NCI-H345 treated with DMSO at 0.1 percent for 48 hours (cell line): ENCODE data around the gene TUBB3.
"Not testable (repeated sequence)": the region's sequence is repeated elsewhere in the genome, so short reads cannot be mapped to it uniquely, and the experiment has no call there.

Experiments
- DNase-seq: peaks from one replicate; lab custom pipeline; 2025; ENCODE audit not compliant: unreplicated experiment; lab: John Stamatoyannopoulos, UW

The TUBB3 gene

DNA sequence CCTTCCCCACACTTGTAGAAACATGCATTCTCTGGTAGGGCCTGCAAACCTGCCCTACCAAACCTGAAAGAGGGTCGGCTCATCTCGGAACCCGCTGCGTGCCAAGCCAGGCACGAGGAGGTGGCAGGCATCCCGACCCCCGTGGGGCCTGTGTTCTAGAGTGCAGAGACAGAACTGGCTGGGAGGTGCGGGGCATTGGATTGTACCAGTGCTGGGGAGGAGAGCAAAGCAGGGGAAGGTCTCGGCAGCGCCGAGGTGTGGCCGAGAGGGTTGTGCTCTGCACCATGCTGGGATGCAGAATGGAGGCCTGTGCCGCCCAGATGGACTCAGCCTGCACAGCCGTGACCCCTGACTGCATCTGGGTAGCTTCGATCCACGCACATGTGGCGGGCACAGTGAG is 22.3 kb upstream of the TUBB3 start:
- DNase-seq = no peak

DNA sequence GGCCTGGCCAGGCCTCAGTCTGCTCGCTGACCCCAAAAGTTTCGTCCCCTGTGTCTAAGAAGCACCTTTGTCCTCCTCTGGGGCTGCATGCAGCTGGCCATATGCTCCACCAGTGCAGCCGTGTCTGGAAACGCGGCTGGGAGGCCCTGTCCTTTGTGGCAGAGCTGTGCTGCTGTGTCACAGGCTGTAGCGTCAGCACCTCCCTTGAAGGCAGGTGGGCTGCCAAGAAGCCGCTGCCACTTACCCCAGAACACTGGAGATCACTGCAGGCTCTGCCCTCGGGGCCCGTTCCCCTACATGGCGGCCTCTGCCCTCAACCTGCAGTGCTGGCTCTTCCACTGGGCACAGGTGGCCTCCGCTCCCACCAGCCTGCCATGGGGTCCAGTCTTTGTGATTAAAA is 20.2 kb upstream of the TUBB3 start:
- DNase-seq = no peak

DNA sequence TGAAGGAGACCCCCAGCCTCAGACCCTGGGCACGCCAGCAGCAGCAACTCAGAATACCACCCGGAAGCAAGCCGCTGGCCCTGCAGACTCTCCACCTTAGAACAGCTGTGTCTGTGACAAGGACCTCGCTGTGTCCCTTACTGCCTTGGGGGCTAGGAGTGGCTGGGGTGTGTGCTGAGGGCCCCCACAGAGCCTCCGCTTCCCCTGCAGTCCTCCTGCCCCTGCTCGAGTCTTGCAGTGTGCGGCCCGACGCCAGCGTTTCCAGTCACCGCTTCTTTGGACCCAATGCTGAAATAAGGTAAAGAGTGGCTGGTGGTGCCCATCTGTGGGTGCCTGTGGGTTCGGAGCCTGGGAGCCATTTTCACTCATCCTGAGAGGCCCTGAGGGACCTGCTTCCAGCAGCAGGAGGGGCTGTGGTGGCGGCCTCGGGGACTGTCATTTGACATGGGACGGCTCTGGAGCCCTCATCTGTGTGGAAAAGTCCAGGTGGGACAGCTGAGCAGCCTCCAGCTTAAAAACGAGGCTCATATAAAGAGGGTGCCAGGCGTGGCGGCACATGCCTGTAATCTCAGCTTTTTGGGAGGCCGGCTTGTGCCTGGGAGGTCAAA is 19.1 kb upstream of the TUBB3 start:
- DNase-seq = no peak

DNA sequence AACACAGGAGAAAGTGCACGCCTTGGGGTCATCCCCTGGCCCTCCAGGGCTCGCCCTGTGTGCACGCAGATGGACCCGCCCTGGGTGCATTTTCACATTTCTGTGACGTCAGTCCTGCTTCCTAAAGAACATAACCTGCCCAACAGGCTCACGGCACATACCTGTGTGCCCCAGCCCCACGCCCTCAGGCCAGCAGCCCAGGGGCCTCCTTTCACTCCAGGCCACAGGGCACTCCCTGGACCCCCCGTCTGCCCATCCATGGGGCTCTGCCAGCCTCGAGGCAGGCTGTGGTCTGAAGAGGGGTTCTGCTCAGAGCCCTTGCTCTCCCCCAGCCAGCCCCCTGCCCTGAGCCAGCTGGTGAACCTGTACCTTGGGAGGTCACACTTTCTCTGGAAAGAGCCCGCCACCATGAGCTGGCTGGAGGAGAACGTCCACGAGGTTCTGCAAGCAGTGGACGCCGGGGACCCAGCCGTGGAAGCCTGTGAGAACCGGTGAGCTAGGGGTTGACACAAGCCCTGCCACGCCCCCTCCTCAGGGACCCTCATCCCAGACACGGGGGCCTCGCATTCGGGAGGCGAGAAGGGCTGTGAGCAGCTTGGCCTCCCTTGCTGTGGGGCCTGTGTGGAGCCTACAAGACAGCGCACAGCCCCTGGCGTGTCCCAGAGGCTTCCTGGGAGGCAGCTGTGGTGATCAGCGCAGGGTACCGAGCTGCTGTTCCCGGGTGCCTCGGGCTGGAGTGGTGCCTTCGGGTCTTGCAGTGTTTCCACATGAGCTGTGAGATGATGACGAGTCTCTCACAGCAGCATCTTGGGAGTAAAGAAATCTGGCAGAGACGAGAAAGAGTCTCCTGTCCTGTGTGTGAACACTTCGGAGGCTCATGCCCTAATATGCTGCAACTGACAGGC is 18.3 kb upstream of the TUBB3 start:
- DNase-seq = no peak

DNA sequence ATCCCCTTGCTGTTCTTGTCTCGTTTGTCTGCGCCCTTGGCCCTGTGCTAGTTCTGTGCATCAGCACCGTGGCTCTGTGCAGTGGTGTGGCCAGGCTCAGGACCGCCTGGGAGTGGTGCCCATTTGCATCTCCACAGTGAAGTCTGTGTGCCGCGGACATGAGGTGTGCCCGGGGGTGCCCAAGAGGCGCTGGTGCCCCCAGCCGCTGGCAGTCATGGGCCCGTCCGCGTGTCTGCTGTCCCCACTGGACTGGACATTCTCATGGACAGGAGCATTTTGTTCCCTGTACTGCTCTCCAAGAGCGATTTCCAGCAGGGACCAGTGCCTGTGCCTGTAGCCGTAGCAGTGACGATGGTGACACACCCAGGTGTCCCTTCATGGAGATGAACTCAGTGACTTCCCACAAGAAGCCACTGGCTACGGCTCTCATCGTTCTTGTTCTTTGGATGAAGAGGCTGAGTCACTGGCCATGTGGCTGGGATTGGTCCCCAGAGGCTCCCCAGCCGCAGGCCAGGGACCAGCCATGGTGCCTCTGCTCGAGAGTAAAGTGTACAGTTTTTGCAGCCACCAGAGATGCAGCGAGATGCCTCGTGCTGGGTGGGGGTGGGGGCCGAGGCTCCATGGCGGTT is 17.5 kb upstream of the TUBB3 start:
- DNase-seq = no peak

DNA sequence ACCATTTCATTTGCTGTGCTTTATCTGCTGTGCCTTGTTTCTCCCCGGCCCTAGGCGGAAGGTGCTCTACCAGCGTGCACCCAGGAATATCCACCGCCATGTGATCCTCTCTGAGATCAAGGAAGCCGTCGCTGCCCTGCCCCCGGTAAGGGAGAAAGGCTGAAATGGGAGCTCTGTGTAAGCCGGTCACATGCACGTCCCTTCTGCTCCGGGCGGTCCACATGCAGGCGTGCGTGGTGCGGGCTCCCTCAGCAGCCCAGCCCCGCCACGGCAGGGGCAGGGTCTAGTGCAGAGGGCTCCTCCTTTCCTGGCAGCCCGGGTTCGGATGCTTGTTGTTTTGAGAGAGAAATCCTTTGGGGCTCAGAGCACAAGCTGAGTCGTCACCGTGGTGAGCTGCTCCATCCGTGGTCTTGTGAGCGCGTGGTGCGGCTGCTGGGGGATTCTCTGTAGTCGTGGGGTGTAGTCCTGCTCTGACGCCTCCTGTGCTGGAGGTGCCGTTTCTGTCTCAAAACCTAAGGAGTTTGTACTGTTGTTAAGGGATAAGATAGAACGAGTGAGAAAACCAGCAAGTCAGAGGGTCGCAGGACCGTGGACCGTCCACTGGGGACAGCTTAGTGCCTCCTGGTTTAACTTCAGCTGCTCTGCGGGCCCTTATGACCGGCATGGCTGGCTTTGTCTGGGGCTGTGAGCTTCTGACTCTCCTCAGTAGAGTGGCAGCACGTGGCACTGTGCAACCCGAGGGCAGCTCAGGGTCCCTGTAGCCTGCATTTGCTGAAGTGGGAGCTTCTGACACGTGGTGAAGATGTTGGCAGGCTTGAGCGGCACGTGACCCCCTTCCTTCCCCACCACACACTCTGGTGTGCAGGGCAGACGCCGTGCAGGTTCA is 16.8 kb upstream of the TUBB3 start:
- no peak for DNase-seq

DNA sequence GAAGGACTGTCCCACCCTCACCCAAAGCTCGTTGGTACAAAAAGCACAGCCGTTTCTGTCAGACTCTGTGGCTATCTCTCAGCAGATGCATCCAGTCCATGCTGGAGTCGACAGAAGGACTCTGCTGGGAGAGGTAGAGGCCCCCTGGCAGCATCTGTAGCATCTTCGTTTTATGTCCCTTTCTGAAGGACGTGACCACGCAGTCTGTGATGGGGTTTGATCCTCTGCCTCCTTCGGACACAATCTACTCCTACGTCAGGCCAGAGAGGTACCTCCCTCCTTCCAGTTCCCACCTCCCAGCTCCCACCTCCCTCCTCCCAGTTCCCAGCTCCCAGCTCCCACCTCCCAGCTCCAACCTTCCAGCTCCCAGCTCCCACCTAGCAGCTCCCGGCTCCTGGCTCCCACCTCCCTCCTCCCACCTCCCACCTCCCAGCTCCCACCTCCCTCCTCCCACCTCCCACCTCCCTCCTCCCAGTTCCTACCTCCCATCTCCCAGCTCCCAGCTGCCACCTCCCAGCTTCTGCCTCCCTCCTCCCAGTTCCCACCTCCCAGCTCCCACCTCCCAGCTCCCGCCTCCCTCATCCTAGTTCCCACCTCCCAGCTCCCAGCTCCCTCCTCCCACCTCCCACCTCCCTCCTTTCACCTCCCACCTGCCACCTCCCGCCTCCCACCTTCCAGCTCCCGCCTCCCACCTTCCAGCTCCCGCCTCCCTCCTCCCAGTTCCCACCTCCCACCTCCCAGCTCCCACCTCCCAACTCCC is 15.9 kb upstream of the TUBB3 start:
- no peak for DNase-seq

DNA sequence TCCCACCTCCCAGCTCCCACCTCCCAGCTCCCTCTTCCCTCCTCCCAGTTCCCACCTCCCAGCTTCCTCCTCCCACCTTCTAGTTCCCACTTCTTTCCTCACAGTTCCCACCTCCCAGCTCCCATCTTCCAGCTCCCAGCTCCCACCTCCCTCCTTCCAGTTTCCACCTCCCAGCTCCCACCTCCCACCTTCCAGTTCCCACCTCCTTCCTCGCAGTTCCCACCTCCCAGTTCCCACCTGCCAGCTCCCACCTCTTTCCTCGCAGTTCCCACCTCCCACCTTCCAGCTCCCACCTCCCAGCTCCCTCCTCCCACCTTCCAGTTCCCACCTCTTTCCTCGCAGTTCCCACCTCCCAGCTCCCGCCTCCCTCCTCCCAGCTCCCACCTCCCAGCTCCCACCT is 14.9 kb upstream of the TUBB3 start:
- no peak for DNase-seq

DNA sequence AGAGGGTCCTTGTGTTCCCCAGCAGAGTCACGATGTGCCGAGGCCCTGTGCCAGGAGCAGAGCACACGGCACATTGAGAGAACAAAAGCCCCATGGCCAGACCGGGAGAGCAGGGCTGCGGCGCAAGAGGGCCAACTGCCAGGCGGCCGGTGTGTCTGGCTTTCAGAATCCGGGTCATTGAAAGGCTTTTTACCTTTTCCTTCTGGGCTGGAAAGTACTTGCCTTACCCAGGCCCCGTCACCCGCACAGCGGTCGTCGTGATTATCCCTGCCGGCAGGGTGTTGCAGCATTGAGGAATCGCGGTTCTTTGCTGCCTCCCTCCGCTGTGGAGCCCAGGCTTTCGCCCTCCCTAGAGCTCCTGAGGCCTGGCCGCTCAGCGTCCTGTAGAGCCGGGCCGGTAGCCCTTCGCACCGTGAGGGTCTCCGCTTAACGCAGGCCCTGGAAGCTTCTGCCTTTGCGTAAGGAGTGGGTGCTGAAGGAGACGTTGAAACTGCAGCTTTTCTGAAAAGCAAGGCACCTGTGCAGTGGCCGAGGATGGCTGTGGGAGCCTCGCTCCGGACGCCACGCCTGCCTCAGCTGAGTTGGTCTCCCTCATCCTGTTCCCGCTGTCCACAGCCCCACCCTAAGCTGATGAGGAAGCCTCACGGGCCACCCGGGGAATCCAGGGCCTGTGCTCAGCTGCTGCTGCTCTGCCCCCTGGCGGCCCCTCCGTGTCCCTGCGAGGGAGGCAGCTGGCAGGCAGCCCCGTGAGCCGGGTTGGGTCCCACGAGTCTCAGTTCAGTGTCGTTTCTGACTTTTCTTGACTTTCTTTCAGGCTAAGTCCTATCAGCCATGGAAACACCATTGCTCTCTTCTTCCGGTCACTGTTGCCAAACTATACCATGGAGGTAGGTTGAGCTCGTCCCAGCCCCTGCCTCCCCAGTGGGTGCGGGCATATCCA is 13.1 kb upstream of the TUBB3 start:
- DNase-seq = no peak

DNA sequence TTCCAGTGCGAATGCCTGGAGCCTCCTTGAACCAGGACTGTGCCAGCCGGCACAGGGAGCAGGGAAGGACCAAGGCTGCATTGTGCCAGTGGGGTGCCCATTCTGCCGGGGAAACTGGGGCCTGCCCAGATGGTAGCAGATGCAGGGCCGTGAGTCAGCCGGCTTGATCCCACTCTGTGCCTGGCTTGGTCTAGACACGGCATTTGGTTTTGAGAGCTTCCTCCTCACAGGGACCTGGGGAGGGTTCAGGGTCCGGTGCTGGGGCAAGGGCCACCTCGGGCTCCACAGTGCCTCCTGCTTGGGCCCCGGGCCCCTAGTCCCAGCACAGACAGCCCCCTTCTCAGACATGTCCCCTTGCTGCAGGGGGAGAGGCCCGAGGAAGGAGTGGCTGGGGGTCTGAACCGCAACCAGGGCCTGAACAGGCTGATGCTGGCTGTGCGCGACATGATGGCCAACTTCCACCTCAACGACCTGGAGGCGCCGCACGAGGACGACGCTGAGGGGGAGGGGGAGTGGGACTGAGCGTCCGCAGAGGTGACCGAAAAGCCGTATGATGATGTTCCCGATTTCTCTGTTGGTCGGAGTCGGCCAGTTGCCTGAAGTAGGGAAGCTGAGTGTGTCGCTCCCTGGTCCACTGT is 12.3 kb upstream of the TUBB3 start:
- DNase-seq = no peak

DNA sequence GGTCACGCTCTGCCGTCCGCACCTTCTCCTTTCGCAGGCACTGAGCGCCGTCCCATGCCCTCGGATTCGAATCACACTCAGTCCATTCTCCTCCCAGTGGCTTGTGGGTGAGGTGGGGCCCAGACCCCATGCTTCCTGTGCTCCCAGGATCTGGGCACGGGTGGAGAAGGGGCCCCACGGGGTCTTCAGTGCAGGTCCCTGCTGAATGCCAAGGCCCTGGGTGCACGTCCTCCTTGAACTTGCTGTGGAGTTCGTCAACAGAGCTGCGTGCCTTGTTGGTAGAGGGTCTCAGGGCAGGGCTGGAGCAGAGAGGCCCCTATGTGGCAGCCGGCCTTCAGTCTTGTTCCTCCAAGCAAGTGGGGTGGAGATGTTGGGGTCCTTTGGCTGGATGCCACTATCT is 11.8 kb upstream of the TUBB3 start:
- DNase-seq = no peak

DNA sequence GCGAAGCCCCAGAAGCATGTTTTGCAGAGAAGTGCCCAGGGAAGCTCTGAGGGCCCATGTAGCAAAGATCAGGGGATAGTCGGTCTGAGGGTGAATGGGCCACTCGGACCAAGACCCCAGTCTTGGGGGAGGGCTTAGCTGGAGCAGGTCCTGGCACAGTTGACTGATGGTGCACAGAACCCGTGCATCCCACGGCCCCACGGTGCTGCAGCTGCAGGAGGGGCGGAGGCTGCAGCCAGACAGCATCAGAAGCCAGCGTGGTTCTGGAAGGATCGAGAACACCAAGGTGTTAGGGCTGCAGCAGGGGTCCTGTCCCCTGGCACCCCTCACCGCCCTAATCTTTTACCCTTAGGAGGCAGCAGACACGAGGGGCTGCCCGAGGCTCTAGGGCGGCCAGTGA is 11.0 kb upstream of the TUBB3 start:
- DNase-seq = no peak

DNA sequence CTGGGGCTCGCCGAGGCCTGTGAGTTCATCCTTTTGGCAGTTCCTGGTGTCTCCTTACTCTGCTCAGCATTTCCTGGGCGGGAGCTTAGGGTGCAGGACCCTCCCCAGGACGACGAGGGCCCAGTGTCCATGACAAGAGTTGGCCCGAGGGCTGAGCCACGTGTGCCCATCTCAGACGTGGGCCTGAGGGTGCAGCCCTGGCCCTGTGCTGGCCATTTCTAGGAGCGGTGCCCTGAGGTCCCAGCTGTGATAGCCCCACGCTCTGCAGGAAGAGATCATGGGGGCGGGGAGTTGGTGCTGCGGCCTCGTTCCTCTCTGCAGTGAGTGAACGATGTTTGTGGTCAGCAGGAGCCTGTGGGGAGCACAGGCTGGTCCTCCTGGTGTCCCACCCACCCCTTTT is 10.5 kb upstream of the TUBB3 start:
- no peak for DNase-seq

DNA sequence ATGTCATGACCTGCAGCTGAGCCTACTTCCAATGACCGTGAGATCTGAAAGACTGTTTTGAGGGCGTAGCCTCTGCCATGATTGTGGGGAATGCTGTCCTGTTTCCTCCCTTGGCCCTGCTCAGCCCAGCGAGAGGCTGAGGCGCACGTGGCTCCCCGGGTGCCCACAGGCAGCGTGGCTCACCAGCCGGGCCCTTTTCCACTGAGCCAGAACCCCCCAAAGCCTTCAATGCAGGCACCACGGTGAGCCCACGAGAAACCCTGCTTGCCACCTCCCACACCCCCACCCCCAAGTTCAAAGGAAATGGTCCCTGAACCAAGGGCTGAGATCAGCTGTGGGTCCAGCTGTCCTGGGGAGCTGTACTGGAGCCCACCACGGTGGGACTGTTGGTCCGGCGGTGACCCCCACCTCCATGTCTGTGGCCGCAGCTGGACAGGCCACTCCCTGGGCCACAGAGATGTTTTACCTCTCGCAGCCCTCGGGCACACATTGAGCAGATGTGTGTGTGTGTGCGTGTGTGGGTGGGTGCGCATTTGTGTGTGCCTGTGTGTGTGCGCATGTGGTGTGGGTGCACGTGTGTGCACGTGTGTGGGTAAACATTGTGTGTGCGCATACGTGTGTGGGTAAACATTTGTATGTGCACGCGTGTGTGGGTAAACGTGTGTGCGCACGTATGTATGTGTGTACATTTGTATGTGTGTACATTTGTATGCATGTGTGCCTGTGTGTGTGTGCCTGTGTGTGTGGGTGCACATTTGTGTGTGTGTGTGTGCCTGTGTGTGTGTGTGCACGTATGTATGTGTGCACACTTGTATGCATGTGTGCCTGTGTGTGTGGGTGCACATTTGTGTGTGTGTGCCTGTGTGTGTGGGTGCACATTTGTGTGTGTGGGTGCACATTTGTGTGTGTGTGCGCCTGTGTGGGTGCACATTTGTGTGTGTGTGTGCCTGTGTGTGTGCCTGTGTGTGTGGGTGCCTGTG is 9.4 kb upstream of the TUBB3 start:
- DNase-seq = no peak

DNA sequence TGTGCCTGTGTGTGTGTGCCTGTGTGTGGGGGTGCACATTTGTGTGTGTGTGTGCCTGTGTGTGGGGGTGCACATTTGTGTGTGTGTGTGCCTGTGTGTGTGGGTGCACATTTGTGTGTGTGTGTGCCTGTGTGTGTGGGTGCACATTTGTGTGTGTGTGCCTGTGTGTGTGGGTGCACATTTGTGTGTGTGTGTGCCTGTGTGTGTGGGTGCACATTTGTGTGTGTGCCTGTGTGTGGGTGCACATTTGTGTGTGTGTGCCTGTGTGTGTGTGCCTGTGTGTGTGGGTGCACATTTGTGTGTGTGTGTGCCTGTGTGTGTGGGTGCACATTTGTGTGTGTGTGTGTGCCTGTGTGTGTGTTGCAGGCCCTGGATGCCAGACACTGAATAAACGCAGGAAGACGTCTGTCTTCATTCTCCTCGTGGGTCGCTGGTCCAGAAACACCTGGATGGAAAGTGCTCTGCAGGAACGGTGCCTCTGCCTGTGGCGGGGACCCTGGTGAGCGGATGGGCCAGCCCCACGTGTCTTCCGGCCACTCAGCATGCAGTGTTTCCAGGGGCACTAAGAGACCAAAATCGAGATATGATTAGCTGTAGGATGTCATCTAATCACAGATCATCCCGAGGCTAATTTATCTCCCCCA is 8.4 kb upstream of the TUBB3 start:
- not testable (repeated sequence) for DNase-seq

DNA sequence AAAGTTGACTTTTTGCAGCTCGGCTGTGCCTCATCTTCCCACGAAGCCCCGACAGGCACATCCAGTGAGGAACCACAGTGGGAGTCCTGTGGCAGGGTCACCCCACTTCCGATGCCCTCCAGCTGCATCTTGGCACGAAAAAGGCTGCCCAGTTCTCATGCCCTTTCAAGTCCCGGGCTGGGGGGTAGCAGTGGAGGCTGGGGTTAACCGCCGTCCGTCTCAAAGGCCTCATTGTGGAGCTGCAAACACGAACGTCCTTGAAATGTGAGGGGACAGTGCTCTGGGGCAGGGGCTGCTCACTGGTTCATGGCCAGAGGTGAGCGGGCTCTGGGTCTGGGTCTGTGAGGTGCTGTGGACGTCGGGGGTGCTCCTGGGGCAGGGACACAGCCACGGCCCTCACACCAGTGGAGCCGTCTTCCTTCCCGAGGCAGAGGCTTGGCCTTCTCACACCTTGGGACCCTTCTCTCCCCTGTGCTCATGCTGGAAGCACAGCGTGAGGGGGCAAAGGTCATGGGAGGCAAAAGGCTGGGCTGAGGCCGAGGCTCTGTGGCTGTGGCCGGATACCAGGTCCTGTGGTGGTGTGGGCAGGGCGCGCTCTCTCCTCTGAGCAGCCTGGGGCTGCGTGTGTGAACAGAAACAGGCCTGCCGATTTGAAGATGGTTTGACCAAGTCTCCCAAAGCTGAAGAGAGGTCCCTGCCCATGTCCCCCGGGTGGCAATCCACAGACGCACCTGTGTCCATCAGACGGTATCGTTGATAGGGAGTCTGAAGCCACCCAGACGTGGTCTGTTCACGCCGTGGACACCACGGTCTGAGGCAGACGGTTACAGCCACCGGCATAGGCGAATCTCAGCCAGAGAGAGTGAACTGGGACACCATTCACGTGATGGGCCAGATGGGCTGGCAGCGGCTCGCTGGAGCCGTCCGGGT is 7.6 kb upstream of the TUBB3 start:
- DNase-seq = no peak
